WERI-Rb-1 (cell line): Measurements from ENCODE around the gene GALNT18.
"Not testable (repeated sequence)": the region's sequence is repeated elsewhere in the genome, so short reads cannot be mapped to it uniquely, and the experiment has no call there.

Experiments used
- DNase-seq: peaks from one replicate; pipeline ENCODE4 v3.0.0-alpha.2; 2020
- H3K27ac ChIP-seq: fragments of 250-450 bp; sonication (Bioruptor Pico); 2 replicates; pipeline ENCODE4 v1.5.1; 2020; ENCODE audit warnings: mild to moderate bottlenecking, moderate library complexity
- H3K27me3 ChIP-seq: fragments of 250-450 bp; sonication (Bioruptor Pico); 2 replicates; pipeline ENCODE4 v1.5.1; 2021; ENCODE audit warnings: mild to moderate bottlenecking, low read depth, moderate library complexity; ENCODE audit not compliant: insufficient read depth, severe bottlenecking
- H3K36me3 ChIP-seq: fragments of 250-450 bp; sonication (Bioruptor Pico); 2 replicates; pipeline ENCODE4 v1.5.1; 2020; ENCODE audit warnings: mild to moderate bottlenecking, moderate library complexity
- H3K4me3 ChIP-seq: 2 replicates; pipeline ENCODE4 v1.5.1; 2011; ENCODE audit warnings: low read depth, mild to moderate bottlenecking, control low read depth, low read length
- H3K9me3 ChIP-seq: fragments of 250-450 bp; sonication (Bioruptor Pico); 2 replicates; pipeline ENCODE4 v1.5.1; 2021; ENCODE audit warnings: mild to moderate bottlenecking, moderate library complexity; ENCODE audit not compliant: severe bottlenecking
- CTCF ChIP-seq: IDR thresholded peaks from 2 replicates; pipeline ENCODE4 v1.5.1; 2011; ENCODE audit warnings: low read depth, mild to moderate bottlenecking, control low read depth, inconsistent platforms, low read length

The GALNT18 gene

GRCh38 chr11:11370255-11370961 is 251.4 kb downstream of the GALNT18 start:
- TF ChIP-seq CTCF: no peak
- Histone ChIP-seq H3K4me3 (no peak overlapping the region), H3K9me3 (no peaks in the 10 kb centered on the region), H3K27ac (no peak overlapping the region), H3K27me3 (no peaks in the 10 kb centered on the region), H3K36me3 (no peaks in the 10 kb centered on the region)
- no peak for DNase-seq

- no peak for DNase-seq
- no peak for TF ChIP-seq CTCF
Measured at GRCh38 chr11:11366793-11367192, 255.0 kb downstream of the GALNT18 start.

GRCh38 chr11:11363674-11364073 is 258.1 kb downstream of the GALNT18 start:
- Histone ChIP-seq H3K27me3 (no peaks in the 10 kb centered on the region), H3K27ac (no peak overlapping the region), H3K9me3 (no peaks in the 10 kb centered on the region), H3K36me3 (no peaks in the 10 kb centered on the region), H3K4me3 (no peak overlapping the region)
- DNase-seq: no peak
- TF ChIP-seq CTCF: no peak

More at GRCh38 chr11:11366793-11367192, 255.0 kb downstream of the GALNT18 start:
- H3K36me3 ChIP-seq: no peaks in the 10 kb centered on the region
- no peaks in the 10 kb centered on the region for H3K27me3 ChIP-seq
- H3K9me3 ChIP-seq: no peaks in the 10 kb centered on the region
- H3K4me3 ChIP-seq: no peak overlapping the region
- no peak overlapping the region for H3K27ac ChIP-seq

GRCh38 chr11:11359611-11360010 is 262.2 kb downstream of the GALNT18 start:
- no peak for TF ChIP-seq CTCF
- no peak overlapping the region for H3K4me3 ChIP-seq
- H3K36me3 ChIP-seq: no peaks in the 10 kb centered on the region
- H3K9me3 ChIP-seq: no peaks in the 10 kb centered on the region
- H3K27ac ChIP-seq: no peak overlapping the region
- H3K27me3 ChIP-seq: no peaks in the 10 kb centered on the region
- no peak for DNase-seq

- no peaks in the 10 kb centered on the region for H3K27me3 ChIP-seq
- H3K9me3 ChIP-seq: no peaks in the 10 kb centered on the region
- no peaks in the 10 kb centered on the region for H3K36me3 ChIP-seq
- no peak for DNase-seq
- no peak for TF ChIP-seq CTCF
- H3K27ac ChIP-seq: no peak overlapping the region
- H3K4me3 ChIP-seq: no peak overlapping the region
Measured at GRCh38 chr11:11356842-11357241, 265.0 kb downstream of the GALNT18 start.

- not testable (repeated sequence) for H3K36me3 ChIP-seq, H3K9me3 ChIP-seq, H3K4me3 ChIP-seq, DNase-seq, H3K27ac ChIP-seq, H3K27me3 ChIP-seq
Measured at GRCh38 chr11:11352878-11353277, 268.9 kb downstream of the GALNT18 start, which contains the start of gene CSNK2A3. CSNK2A3 (minus strand) TSS chr11:11353250; CDS start chr11:11353119, 131 bp downstream.

GRCh38 chr11:11351851-11352250 is 270.0 kb downstream of the GALNT18 start:
- H3K27ac ChIP-seq: not testable (repeated sequence)

More at GRCh38 chr11:11351851-11352250, 270.0 kb downstream of the GALNT18 start:
- not testable (repeated sequence) for H3K36me3 ChIP-seq, H3K27me3 ChIP-seq, H3K9me3 ChIP-seq, DNase-seq, H3K4me3 ChIP-seq
